AG04449 (cell line): Measurements from ENCODE around the gene DUSP9.

ENCODE experiments used
- CTCF ChIA-PET: fragments of 350-600 bp; formaldehyde crosslinking; extraction: SDS; loops from one replicate; lab custom pipeline; 2021; ENCODE audit warnings: antibody characterized with exemption; lab: Yijun Ruan, JAX
- POLR2A ChIA-PET: fragments of 400-600, 350-600 bp; formaldehyde crosslinking; extraction: SDS; loops from one replicate; lab custom pipeline; 2020; ENCODE audit warnings: antibody characterized with exemption, inconsistent platforms; lab: Yijun Ruan, JAX
- DNase-seq: peaks from one replicate; pipeline ENCODE4 v3.0.0-alpha.2; 2010; ENCODE audit warnings: low read depth, low spot score
- H3K4me3 ChIP-seq: 2 replicates; pipeline ENCODE4 v1.5.1; 2011; ENCODE audit warnings: low read depth, mild to moderate bottlenecking, control low read depth, low read length
- CTCF ChIP-seq: IDR thresholded peaks from one replicate; pipeline ENCODE4 v1.5.1; 2011; ENCODE audit warnings: mild to moderate bottlenecking, moderate library complexity, low read length, control low read depth, inconsistent platforms; ENCODE audit not compliant: insufficient read depth; ENCODE audit errors: missing control alignments

The DUSP9 gene

GRCh38 chrX:153640736-153641575, 6.0 kb upstream of the DUSP9 start:
- ChIA-PET POLR2A (no interaction called here), CTCF (no interaction called here)
- DNase-seq: no peak
- H3K4me3 ChIP-seq: no peak overlapping the region
- TF ChIP-seq CTCF: no peak

GRCh38 chrX:153641627-153642026, 5.4 kb upstream of the DUSP9 start:
- H3K4me3 ChIP-seq: no peak overlapping the region
- no peak for DNase-seq
- TF ChIP-seq CTCF: no peak
- POLR2A ChIA-PET: no interaction called here
- CTCF ChIA-PET: no interaction called here

DNA sequence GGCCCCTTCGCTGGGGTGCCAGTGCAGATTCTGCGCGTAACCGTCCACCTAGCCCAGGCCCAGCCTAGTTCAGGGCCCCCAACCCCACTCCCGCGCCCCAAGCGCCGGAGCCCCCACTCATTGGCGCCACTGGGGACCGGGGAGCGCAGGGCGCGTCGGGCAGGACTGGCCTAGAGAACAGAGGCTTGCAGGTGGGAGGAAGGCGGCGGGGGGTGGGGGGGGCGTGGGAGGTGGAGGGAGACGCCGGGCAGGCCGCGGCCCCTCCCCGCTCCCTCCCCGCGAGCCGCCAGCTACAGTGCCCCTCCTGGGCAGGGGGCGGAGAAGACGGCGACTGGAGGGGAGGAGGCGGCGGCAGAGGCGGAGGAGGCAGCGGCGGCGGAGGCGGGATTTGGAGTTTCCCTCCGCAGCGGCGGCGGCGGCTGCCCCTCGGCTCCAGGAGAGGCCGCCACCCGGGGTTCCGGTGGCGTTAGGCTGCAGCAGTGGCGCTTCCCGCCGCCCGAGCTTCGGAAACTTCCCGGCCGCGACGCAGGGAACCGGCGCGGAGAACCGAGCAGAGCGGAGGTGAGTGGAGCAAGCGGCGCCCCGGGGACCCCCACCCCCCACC, 4.8 kb upstream of the DUSP9 start:
- DNase-seq: no peak
- no peak for TF ChIP-seq CTCF
- CTCF ChIA-PET: interaction anchor here (1.4 to 1.6 kb wide), 2 partner anchors 10 to 23 kb away, joined by 3 to 6 read pairs; no protein-coding TSS in a partner anchor
- H3K4me3 ChIP-seq: no peak overlapping the region
- POLR2A ChIA-PET: no interaction called here

GRCh38 chrX:153642655-153643430, 4.2 kb upstream of the DUSP9 start:
- no peak for TF ChIP-seq CTCF
- ChIA-PET POLR2A (no interaction called here), CTCF (interaction anchor here (1.4 to 3.2 kb wide), 3 partner anchors 11 to 103 kb away, joined by 3 to 12 read pairs (median 6); no protein-coding TSS in a partner anchor)
- no peak overlapping the region for H3K4me3 ChIP-seq
- no peak for DNase-seq

- peak overlapping the region; percentile 15; the same call in 1 of the 2 replicates for H3K4me3 ChIP-seq
- no peak for DNase-seq
- no peak for TF ChIP-seq CTCF
- POLR2A ChIA-PET: no interaction called here
- CTCF ChIA-PET: interaction anchor here (0.6 to 3.2 kb wide), 6 partner anchors 12 to 104 kb away, joined by 3 to 12 read pairs (median 3); no protein-coding TSS in a partner anchor
Observed at GRCh38 chrX:153643431-153644351, 3.3 kb upstream of the DUSP9 start.
